ENCODE results near the gene LRP1B.

The LRP1B gene

DNA sequence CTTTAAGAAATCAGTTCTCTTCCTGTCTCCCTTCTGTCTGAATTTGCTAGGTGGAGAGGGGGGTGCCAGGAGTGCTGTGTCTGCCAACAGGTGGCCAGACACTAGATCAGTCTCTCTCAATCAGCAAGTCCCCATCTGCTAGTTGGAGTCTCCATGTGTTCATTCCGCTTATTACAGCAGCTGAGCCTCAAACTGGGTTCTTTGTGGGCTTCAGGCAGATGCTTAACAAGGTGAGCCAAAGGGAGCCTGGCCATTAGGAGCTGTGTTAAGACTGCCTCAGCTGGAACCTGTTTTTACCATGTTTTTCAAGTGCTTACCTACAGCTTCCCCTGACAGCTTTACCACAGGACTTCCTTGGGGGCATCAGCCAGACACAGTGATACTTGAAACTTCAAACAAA is 401.9 kb downstream of the LRP1B start:
- no peak for DNase-seq

DNA sequence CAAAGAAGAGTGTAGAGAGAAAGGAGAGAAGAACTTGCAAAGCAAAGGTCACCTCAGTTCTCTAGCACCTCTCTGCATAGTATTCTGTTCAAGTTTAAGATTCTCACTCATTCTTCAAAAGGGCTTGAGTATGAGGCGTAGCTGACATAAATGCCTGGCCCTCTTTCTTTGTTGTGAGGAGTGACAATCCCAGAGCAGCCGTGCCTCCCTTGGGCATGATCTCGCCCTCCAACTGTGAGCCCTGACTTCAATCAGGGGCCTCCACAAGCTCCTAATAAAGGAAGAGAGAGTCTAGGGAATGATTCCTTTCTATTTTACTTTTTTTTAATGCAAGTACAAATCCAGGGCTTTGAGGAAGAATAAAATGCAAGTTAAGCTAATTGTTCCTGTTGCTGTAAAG is 402.7 kb downstream of the LRP1B start:
- DNase-seq: no peak

DNA sequence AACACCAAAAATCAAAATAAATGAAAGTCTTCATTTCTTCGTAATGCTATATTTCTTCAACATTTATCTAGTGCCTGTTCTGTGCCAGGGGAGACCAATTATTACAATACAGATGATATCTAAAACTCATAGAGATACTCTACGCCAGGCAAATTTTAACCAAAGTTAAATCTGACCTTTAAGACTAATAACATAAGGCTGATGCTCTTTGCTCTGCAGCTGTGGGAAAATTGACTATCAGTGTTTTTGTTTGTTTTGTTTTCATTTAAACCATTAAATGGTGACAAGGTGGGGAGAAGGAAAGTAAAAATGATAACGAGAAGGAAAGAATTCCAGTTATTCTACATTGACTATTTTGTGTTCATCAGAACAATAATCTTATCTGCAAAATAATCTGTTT is 406.4 kb downstream of the LRP1B start:
- DNase-seq: no peak

DNA sequence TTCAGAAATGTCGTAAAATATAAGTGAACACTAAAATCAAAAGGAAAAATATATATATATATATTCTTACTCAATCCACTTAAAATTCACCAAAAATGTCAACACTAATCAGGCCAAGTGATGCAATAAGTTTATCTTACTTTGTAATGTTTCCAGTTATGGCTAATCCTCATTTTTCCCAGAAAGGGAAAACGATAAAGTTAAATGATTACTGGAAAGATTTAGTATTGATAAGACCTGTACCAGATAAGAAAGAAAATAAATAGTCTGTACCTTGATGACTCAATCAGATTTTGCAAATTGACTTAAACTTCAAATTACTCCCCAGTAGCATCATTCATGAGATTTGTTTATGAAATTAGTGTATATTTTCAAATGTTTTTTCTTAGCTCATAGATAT is 407.0 kb downstream of the LRP1B start:
- DNase-seq: no peak

DNA sequence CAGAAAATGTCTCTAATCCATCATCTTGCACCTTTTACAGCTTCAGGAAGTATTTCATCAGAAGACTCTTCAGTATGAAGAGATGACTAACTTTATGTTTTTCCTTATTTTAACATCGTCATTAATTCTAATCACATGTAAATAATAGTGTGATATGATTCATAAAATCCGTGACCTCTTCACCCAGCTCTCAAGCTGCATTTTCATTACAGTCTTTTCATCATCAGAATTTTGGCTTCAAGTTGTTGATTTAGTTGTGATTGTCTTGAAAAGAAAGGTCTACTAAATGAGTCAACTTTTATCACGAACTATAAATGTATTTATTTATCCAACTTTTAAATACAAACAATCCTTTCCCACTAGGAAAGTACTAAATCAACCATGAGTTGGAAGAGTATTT is 410.3 kb downstream of the LRP1B start:
- DNase-seq: no peak

DNA sequence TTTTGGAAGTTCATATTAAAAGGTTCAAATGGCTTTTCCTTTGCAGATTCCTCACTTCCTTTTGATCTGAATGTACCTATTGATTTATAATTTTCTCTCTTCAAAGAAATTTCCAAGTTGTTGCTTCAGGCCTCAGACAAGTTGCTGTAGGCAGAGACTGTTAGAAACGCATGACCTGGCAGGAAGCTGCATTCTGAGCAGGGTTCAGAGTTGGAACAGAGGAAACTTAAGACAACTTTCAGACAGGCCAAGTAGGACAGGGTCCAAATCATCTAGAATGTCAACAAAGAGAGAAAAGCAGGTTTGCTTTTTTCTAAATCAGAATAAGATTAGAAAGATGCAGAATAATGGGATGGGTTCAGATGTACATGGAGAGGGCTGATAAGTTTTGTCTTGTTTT is 416.3 kb downstream of the LRP1B start:
- no peak for DNase-seq

DNA sequence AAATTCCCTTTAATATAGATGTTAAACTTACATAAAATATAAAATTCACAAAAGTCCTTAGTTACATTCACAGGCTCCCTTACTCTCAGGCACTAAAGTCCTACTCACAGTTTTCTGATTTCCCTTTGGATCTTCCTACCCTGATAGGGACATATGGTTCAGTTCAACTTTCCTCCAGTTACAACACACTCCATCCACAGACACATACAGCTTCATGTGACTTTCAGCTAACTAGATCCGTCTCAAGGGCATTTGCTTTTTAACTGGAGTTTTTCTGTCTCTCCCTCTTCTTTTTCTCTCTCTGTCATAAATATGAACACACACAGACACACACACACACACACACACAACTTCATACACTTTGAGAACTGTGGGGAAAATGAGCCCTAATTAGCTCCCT is 419.2 kb downstream of the LRP1B start:
- DNase-seq: no peak

DNA sequence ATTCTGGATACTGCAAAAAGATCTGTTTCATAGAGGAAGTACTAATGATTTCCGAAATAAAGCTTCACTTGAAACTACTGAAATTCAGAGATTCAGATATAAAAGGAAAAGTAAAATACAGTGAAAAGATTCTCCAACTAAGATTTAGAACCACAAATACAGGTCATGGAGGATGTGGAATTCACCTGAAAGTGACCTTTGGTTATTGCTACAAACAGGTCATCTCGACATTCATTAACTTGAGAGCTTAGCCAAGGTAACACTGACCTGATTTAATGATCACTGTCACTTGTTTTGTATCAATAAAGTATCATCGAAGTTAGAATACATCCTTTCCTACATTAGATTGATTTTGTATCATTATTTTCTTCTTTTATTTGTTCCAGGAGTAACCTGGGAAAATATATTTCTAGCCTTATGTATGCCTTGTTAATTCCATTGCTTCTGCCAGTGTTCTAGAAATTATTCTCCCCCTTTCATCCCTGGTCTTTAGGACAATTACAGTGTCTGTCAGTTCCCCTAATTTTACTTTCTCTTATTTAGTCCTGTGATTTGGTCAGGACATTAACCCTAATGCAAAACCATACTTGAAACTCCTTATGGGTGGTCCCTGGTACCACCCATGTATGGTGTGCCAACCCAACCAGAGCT is 420.1 kb downstream of the LRP1B start:
- no peak for DNase-seq

DNA sequence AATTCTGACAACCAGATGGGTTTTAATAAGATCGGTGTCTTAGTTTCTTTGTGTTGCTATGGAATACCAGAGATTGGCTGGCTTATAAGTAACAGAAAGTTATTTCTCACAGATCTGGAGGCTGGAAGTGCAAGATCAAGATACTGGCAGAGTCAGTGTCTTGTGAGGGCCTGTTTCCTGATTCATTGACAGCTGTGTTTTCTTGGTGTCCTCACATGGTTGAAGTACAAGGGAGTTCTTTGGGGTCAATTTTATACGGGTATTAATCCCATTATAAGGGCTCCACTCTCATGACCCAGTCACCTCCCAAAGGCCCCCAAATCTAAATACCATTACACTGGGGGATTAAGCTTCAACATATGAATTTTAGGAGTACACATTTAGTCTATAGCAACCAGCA is 421.1 kb downstream of the LRP1B start:
- no peak for DNase-seq

DNA sequence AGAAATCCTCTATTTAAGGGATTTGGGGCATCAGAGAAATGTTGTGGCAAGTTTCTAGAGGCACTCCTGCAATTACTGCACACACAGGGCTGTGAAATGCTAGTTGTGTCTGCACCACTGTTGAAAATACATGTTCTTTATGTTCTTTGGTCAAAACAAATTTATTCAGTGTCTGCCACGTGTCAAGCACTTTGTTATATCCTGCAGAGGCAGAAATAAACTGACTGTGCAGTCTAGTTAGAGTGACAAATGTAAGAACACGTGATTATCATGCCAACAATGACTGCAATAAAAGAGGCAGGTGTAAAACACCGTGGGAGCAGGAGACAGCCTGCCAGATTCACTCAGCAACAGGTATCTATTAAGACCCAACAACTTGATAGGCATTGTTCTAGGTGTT is 423.3 kb downstream of the LRP1B start:
- DNase-seq: no peak

DNA sequence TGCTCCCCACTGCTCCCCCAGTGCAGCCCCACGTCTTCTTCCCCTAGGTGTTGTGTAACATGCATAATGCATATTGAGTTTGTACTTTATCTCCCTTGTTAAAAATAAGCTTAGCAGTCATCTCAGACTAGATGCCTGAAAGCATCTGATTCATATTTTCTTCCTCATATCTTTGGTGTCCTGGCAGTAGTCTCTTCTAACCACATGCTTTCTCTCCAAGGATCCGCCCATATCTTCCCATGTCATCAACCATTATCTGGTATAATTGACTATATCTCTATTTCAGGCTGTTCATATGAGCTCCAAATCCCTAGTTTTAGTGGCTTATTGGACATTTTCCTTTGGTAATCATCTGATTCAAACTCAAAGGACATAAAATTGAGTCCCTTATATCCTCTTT is 426.3 kb downstream of the LRP1B start:
- DNase-seq: no peak

DNA sequence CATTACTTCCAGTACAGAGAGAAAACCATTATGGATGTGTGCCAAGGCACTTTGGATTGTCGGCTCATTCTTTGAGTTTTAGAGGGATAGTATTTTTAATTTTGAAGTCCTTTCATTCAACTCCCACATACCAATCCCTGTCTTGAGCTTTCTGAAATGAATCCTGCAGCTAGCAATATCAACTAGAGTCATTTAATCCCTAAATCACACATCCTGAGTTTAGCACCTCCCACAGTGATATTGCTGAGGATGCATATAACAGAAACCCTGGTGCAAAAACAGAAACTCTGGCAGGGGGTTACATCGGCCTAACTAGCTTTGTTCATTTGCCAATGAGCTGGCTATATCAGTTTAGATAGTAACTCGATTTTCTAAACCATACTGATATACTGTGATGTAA is 427.3 kb downstream of the LRP1B start:
- no peak for DNase-seq

DNA sequence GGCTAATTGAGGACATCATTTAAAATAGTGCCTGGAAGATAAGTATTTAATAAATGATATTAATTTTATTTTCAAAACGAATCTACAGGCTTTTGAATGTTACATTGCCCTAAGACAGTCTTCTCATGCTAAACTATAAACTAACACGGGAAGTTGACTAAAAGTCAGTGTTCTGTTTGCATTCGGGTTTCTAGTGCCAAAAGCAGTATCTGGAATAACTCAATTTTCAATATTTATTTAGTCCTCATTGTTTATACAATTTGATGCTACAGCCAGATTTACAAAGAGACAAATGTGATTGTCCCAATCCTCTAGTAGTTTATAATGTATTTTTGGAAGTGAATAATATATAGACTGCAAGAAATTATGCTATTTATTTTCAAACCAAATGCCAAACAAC is 429.2 kb downstream of the LRP1B start:
- no peak for DNase-seq

DNA sequence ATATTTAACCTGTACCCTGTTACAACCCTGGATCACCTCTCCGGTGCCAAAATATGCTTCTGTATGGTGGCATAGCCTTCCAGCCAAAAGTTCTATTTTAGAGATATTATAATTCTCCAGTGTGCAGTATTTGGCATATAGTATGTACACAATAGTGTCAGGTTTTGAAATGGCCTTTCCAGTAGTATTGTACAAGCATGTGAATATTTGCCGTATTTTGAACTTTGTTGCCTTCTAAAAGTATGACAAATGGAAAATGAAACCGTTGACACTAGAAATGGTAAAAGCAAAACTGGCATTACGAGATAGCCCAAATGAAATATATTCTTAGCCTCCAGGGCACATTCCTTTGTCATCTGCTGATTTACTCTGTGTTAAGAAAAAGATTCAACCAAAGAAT is 431.2 kb downstream of the LRP1B start:
- DNase-seq: no peak

DNA sequence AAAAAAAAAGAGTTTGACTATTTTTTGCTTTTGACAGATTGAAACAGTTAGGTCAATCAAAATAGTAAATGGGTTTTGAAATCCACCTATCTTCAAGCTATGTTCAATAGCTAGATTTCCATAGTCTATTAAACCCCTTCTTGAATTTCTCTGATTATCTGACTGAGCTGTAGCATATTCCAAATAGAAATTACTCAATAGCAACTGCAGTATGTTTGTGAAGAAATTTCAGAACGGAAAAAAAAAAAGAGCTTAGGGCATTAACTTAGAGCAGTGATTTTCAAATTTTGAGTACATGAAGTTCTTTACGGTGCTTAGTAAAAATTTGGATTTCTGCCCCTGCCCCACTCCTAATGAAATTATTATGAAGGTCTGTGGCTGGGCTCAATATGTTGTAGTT is 432.3 kb downstream of the LRP1B start:
- DNase-seq: no peak

DNA sequence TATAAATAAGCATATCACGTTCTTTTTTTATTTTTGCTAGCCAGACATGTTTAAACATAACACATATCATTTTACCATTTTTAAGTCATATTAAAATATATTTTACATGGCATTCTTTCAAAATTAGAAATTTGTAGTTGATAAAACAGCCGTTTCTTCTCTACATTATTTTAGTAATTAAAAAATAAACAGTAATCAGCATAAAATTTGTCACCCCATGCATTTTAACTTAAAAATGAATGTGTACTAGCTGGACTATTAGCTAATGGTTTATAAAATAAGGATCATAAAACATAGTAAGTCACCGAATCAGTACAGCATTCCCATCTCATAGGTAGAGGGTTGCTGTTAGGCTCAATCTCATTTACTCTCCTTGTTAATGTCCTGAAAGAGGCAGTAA is 433.8 kb downstream of the LRP1B start:
- no peak for DNase-seq

DNA sequence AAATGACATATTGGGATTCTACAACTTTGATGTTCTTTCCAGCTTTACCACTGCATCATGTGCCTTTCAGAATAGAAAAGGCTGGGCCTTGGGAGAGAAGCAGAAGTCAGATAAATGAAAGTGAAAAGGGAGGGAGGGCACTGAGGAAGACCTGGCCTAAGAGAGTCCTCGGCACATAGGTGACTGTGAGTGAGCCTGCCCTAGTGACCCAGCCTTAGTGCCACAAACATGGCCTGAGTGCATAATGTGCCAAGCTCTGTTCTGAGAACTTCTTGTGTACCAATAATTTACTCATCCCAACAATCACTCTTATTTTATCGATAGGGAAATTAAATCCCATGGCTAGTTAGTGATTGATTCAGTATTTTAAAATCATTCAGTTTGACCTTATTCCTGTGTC is 436.6 kb downstream of the LRP1B start:
- DNase-seq: no peak

DNA sequence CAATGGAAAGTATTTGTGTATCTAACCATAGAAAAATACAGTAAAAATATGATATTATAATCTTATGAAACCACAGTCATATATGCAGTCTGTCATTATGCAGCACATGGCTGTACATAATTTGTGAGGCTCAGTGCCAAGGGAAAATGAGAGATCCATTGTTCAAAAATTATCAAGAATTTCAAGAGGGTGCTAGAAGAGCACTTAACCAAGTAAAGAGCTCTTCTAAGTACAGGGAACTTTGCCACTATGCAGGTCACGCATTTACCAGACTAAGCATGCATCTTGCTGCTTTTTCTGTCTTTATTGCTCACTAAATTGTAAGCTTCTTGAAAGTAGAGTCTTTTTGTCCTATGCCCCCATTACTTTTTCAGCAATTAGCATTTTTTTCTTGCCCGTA is 438.0 kb downstream of the LRP1B start:
- DNase-seq: no peak

DNA sequence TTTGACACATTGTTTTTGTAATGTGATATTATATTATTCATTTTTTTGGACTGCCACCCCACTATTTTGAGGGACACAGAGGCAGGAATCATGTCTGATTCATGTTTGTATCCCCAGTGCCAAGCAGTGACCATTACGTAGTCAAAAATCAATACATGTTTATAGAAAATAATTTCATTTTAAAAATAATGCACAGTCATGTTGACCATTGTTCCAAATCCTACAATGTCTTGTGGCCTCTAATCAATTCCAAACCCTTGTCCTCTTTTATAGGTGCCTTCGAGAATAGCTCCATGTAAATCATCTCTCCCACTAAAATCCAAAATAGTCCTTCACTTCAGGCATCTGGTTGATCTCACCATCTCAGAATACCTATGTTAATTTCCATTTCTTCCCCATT is 454.7 kb downstream of the LRP1B start:
- DNase-seq: no peak

DNA sequence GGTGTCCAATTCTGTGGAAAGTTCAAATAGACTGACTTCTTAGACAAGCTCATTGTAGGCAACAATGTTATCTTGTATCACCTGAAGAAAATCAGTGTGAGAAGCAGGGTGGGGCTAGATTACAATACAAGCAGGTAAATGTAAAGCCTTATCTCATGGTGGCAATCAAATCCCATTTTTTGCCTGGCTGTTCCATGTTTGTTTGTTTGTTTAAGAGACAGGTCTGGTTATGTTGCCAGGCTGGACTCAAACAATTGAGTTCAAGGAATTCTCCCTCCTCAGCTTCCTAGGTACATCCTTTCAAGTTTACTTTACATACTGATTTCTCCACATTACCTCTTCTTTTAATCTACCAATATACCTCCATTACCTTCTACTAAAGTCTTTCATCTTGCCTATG is 464.6 kb downstream of the LRP1B start:
- no peak for DNase-seq

DNA sequence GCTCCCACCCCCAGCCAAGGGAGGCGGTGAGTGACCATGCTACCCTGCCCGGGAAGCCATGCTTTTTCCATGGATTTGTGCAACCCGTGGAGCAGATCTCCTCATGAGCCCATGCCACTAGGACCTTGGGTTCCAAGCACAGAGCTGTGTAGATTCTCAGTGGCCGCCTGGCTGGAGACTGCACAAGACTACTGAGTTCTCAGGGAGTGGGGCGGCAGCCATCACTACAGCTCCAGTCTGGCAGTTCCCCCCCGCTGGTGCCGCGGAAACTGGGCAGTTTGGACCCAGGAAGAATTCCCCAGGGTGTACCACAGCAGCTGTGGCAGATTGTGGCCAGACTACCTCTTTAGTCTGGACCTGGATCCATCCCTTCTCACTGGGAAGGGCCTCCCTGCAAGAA is 470.6 kb downstream of the LRP1B start:
- no peak for DNase-seq

DNA sequence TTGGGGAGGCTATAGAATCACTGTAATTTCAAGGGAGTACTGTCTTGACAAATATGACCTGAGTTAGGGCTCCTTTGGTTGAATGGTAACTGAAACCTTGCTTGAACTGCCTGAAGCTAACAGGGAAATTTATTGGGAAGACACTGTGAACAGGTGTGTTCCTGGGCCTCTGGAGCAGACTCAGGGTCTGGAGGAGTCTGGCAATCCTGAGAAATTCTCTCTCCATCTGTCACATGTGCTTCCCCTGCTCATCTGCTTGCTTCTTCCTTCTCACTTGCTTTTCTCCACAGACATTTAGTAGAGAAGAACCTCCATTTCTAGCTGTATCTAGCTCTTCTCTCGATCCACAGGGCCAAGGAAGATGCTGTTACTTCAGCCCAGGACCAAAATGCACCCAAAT is 476.5 kb downstream of the LRP1B start:
- DNase-seq: no peak

DNA sequence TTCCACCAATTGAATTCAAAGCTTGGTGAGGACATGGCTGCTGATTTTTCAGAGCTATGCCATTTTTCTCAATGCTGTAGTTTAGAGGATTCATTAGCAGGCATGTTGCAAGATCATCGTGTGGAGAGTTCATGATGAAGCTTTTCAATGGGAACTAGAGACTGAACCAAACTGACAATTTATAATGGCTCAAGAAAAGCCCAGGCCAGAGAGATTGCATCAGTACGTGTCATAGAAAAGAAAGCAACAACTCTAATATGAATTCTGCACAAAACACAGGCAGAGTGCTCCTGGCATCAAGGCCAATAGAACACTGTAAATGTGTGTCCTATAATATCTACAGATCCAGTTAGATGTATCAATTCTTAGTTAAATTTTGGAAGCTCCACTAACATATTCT is 477.6 kb downstream of the LRP1B start:
- DNase-seq: no peak

DNA sequence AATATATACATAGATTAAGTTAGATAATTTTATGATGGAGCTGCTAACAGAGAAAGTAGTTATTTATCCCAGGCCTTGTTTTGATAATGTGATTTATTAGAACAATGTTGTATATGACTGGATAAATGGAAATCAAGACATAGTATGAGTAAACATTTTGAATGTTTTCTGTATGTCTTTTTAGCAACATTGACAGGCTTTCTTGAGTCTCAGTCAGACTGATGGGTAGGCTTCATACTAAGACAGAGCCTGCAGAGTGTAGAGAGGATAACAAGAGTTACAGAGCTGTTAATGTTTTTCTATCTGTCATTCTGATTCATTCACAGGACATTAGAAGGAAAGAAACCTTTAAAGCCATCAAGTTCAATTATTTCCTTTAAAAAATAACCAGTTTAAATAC is 478.5 kb downstream of the LRP1B start:
- no peak for DNase-seq

DNA sequence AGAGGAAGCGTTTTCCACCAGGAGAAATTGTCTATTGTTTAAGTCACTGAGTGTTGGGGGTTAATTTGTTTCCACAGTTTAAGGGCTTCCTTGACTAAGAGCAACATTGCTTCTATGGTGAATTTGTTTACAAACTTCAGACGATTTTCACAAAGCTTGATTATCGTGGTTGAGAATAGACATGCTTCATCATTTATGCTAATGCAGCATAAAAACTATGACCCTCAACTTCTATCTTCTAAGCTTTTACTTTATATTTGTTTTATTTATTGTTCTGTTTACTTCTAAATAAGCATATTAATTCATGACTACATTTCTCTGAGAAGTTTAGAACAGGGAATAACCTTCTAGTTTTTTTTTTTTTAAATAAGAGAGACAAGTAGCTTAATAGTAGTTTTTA is 483.5 kb downstream of the LRP1B start:
- no peak for DNase-seq

DNA sequence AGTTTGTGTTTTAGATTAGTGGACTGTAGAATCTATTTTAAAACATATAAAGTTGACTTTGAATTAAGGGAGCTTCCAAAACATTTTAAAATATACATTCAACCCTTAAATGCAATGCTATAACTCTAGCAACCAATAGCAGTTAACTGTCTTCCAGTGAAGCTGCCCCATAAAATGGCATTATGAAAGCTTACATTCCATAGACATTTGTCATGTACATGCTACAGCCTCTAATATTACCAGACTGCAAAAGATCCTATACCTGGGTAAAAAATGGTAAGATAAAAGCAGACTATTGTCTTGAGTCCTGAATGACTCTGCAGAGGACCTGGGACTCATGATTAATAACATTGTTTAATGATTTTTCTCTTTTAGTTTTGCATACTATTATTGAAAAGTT is 489.4 kb downstream of the LRP1B start:
- DNase-seq: no peak

Measured in NCI-H146 (cell line).